NCI-H446 treated with DMSO at 0.1 percent for 48 hours (cell line): ENCODE results near the gene MAGEB17.
"Not testable (repeated sequence)": the region's sequence is repeated elsewhere in the genome, so short reads cannot be mapped to it uniquely, and the experiment has no call there.

ENCODE experiments used
- DNase-seq: peaks from one replicate; lab custom pipeline; 2025; lab: John Stamatoyannopoulos, UW

MAGEB17 gene

GRCh38 chrX:16156692-16157331, 10.5 kb upstream of the MAGEB17 start:
- DNase-seq: no peak

GRCh38 chrX:16160729-16161128, 6.6 kb upstream of the MAGEB17 start:
- DNase-seq: no peak

- DNase-seq: not testable (repeated sequence)
Measured at GRCh38 chrX:16161173-16161572, 6.1 kb upstream of the MAGEB17 start.

GRCh38 chrX:16162391-16162790, 4.9 kb upstream of the MAGEB17 start:
- no peak for DNase-seq

- no peak for DNase-seq
Measured at GRCh38 chrX:16164748-16165147, 2.5 kb upstream of the MAGEB17 start.

GRCh38 chrX:16171039-16171438, 3.8 kb downstream of the MAGEB17 start:
- DNase-seq: no peak

- DNase-seq: no peak
Measured at GRCh38 chrX:16171944-16172343, 4.7 kb downstream of the MAGEB17 start.

- DNase-seq: no peak
Measured at GRCh38 chrX:16172391-16172790, 5.1 kb downstream of the MAGEB17 start.

- no peak for DNase-seq
Measured at GRCh38 chrX:16175329-16176061, 8.2 kb downstream of the MAGEB17 start.

- no peak for DNase-seq
Measured at GRCh38 chrX:16177260-16177659, 10.0 kb downstream of the MAGEB17 start.

- DNase-seq: not testable (repeated sequence)
Measured at GRCh38 chrX:16183843-16184242, 16.6 kb downstream of the MAGEB17 start.

GRCh38 chrX:16185725-16186136, 18.4 kb downstream of the MAGEB17 start:
- DNase-seq: no peak

- no peak for DNase-seq
Measured at GRCh38 chrX:16186380-16187007, 19.2 kb downstream of the MAGEB17 start.

GRCh38 chrX:16187024-16187760, 19.9 kb downstream of the MAGEB17 start:
- no peak for DNase-seq

- DNase-seq: no peak
Measured at GRCh38 chrX:16188687-16189086, 21.4 kb downstream of the MAGEB17 start.

GRCh38 chrX:16191605-16192004, 24.3 kb downstream of the MAGEB17 start:
- no peak for DNase-seq

- no peak for DNase-seq
Measured at GRCh38 chrX:16196829-16197228, 29.5 kb downstream of the MAGEB17 start.

- DNase-seq: no peak
Measured at GRCh38 chrX:16199343-16199742, 32.1 kb downstream of the MAGEB17 start.

GRCh38 chrX:16202943-16203342, 35.7 kb downstream of the MAGEB17 start:
- DNase-seq: no peak

GRCh38 chrX:16204538-16204937, 37.3 kb downstream of the MAGEB17 start:
- no peak for DNase-seq

- no peak for DNase-seq
Measured at GRCh38 chrX:16205840-16206239, 38.6 kb downstream of the MAGEB17 start.

- DNase-seq: no peak
Measured at GRCh38 chrX:16207634-16208033, 40.4 kb downstream of the MAGEB17 start.

GRCh38 chrX:16208601-16209000, 41.3 kb downstream of the MAGEB17 start:
- DNase-seq: no peak
